ENCODE data around the gene ATP5F1B.
A peak's percentile ranks its signal among the peaks of the same experiment; 100 is the strongest.

- peak in 4 of 7 experiments; percentile 20 to 33 (median 25) for TF ChIP-seq CTCF (IDR thresholded peaks at IDR 0.05)
- no peak for TF ChIP-seq POLR2A (IDR thresholded peaks at IDR 0.05)
These were observed 55.5 kb downstream of the ATP5F1B start for GRCh38 chr12:56590237-56590830.
